A172 (cell line): Measurements from ENCODE around the gene TKTL1. TPM values are rescaled to one million over a fixed set of nuclear protein-coding genes. Genes with fewer than 3 reads are reported as not detected.
A peak's percentile ranks its signal among the peaks of the same experiment; 100 is the strongest.

Experiments used
- DNase-seq: peaks from one replicate; pipeline ENCODE4 v3.0.0-alpha.2; 2015; ENCODE audit warnings: low spot score
- total RNA-seq: library from RNA; depleted of rRNA; stranded (reverse); fragments of >200 nt; shearing (Covaris generic); gene quantifications from 2 replicates; pipeline ENCODE4 v1.2.3, GENCODE V29; 2014

The TKTL1 gene
- total RNA-seq, 1 experiment from 2014 or later, result not detected

GRCh38 chrX:154362085-154362742, 66.6 kb downstream of the TKTL1 start:
- no peak for DNase-seq

- DNase-seq, result no peak
Measured at GRCh38 chrX:154363706-154364439, 68.3 kb downstream of the TKTL1 start.

DNA sequence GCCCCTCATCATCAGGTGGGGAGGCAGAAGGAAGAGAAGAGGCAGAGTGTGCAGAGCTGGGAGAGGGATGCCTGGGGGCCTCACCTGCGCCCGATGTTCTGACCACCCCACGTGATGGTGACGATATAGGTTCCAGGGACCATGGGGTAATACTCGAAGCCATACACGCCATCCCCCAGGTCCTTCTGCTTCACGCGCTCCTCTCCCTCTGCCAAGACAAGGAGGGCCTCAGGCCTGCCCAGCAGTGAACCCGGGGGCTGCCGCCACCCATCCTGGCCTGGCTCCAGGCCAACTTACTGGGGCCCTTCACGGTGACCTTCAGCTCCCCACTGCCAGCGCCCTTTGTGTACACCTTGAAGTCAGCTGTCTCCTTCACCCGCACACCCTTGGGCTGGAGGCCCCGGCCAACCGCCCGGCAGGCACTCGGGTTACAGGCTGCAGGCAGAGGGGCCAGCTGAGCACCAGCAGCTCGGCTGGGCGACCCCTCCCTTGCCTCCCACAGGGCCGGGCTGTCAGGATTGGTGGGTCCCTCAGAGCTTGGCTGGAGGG, 69.5 kb downstream of the TKTL1 start:
- DNase-seq, result no peak

DNA sequence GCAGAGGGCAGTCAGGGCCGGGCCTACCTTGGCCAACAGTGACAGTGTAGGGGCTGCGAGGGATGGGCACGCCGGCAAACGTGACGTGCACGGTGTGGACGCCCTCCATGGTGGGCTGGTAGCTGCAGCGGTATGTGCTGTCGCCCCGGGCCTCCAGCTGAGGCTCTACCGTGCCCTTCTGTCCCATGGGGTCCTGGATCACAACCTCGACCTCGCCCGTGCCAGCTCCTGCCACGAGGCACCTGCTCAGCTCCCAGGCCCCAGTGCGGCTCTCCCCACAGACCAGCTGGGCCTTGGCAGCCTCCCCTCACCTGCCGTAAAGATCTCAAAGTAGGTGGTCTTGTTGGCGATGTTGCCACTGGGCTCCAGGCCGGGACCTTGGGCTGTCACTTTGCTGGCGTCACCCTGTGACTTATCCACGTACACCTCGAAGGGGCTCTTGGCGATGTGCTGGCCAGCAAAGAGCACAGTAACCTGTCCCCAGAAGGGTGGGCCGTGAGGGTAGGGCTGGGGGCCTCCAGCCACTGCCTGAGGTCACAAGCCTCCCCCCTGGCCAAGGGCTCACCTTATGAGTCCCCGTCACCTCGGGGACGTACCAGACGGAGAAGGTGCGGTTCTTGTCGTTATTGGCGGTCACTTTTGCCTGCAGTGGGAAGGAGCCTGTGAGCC, 70.5 kb downstream of the TKTL1 start:
- no peak for DNase-seq

DNA sequence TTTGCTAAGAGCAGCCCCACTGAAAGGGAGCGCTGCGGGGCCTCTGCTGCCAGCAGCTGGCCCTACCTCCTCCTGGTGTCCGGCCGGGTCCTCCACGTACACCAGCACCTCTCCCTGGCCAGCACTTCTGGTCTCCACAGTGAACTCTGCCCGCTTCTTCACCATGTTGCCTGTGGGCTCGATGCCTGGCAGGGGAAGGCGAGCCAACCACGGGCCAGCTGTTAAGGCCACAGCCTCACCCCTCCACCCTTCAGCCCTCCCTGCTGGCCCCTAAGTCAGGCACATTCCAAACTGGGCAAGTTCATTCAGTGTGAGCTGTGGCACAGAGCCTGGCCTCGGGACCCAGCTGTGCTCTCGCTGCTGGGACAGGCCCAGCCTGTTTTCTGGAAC, 71.1 kb downstream of the TKTL1 start:
- DNase-seq, result no peak

GRCh38 chrX:154367474-154368308, 72.1 kb downstream of the TKTL1 start:
- no peak for DNase-seq

- DNase-seq, result peak; percentile 99
Measured at GRCh38 chrX:154368630-154369448, 73.2 kb downstream of the TKTL1 start.

DNA sequence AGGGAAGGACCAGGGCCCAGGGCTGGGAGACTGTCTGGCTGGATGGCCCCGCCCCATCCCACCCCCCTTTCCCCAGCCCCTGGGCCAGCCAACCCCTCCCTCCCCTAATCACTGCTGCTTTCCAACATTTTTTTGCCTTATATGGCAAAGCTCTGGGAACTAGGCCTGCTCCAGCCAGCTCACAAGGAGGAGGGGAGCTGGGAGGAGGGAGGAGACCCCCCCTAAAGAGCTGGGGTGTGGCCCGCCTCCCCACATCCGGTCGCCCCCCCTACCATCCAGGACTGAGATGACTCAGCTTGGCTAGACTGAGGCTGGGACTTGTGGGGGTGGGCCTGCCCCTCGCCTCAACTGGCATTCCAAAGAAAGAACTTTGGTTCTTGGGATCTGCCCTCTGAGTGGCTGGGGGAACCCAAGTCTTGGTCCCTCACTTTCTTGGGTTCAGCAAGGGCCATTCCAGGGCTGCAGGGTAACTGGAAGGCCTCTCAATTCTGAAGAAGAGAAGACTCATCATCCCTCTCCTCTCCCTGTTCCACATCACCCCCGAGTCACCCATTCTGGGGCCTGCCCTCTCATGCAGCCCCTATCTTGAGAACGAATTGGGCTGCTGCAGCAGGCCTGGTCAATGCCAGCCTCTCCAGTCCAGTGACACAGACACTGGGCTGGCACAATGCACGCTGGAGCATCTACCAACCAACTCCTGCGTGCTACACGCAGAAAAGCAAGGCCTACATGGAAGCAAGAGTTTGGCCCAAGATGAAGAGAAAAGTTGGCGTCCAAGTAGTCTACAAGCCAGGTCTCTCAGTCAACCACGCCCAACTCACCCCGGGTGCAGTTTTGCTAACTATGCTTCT, 74.1 kb downstream of the TKTL1 start:
- DNase-seq, result peak; percentile 97

DNA sequence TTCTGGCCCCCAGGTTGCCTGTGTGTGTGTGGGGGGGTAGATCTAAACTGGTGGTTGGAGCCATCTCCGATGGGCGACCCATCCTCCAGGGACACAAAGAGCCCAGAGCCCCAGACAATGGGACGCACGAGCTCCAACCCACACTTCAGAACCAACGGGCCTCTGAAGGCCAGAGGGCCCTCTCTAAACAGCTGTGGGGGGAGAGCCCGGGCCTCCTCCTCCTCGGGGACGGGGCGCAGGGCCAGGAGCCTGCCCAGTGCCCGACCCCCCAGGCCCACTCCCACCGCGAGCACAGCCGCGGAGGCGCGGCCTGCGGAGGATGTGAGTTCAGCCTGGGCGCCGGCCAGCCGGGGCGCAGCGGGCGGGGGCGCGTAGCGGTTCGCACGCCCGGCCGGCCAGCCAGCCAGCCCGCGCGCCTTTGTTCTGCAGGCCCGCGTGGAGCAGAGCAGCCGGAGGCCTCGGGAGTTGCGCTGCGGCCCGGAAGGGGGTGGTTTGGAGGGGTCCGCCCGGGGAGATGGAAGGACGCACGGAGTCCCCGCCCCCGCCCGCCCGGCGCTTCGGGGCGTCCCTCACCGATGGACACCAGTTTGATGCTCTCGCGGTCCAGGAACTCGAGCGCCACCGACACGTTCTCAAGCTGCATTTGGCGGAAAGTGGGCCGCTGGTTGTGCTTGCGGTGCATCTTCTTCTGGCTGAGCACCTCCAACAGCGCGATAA, 74.9 kb downstream of the TKTL1 start:
- no peak for DNase-seq

- DNase-seq, result peak; percentile 93
Measured at GRCh38 chrX:154371017-154371788, 75.6 kb downstream of the TKTL1 start.

DNA sequence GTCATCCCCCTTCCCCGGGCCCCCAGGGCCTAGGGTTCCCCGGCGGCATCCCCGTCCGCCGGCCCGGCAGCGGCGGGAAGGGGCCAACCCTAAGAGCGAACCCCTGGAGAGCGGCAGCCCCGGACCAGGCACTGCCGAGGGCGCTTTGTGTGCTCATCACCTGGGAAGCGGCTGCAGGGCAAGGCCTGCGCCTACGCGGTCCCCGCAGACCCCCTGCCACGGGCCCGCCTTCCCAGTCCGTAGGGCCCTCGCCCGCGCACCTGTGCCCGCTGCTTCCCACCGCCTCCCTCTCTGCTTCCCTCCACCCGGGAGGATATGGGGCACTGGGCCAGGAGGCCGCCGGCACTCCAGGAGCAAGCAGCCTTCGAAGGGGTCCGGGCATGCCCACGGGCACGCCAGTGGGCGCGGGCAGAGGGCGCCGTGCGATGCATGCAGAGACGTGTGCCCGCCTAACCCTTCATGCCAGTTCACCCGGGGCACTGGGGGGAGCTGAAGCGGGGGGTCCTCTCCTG, 76.2 kb downstream of the TKTL1 start:
- no peak for DNase-seq

GRCh38 chrX:154372612-154373022, 77.0 kb downstream of the TKTL1 start:
- DNase-seq, result no peak

GRCh38 chrX:154373340-154374306, 78.0 kb downstream of the TKTL1 start:
- peak; percentile 72 for DNase-seq

DNA sequence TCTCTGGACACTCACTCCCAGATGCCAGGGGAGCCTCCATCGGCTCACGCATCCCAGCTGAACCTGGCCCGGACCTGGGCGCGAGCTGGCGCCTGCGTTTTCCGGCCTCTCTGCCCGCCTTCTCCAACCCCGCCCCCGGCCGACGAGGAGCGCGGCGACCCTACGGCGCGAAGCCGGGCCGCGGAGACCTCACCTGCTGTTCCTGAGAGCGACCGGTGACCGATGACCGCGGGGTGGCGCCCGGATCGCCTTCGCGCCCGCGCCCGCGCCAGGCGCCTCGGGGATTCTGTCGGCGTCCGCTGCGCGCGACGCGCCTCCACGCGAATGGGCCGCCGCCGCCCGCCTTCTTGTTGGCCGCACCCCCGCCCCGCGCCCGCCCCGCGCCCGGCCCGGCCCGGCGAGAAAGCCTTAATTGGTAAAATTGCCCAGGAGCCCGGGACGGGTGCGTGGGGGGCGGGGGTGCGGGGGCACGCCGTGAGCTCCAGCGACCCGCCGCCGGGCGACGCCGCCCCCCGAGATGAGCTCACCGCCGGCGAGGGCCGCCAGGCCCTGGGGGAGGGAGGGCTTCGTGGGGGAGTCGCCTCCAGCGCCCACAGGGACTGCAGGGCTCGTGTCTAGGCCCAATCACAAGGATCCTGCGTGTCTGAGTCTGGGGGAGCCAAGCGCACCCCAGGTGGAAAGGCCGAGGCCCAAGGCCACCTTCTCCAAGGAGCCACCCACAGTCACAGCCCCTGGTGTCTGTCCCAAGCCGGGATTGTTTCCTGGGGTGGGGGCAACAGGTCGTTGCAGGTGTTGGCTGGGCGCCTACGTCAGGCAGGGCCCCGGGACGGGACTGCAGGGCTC, 78.9 kb downstream of the TKTL1 start, which contains the start of gene FLNA:
FLNA (minus strand) TSS at position 322 of the 843 bp plus-strand sequence. CDS start 3,389 bp downstream, outside the sequence.
- no peak for DNase-seq

DNA sequence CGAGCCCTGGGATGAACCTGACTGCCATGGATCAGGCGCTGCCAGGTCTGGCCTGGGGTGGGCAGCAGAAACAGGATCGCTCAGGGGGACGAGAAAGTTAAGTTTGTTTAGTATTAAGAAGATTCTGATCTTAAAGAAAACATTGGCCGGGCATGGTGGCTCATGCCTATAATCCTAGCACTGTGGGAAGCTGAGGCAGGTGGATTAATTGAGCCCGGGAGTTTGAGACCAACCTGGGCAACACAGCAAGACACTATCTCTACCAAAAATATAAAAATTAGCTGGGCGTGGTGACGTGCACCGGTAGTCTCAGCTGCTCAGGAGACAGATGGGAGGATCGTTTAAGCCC, 79.5 kb downstream of the TKTL1 start:
- DNase-seq, result no peak

- no peak for DNase-seq
Measured at GRCh38 chrX:154376774-154377173, 81.2 kb downstream of the TKTL1 start.
